A172 (cell line): ENCODE measurements around the gene IGFL1. TPM values are rescaled to one million over a fixed set of nuclear protein-coding genes. Genes with fewer than 3 reads are reported as not detected.
"Not testable (repeated sequence)": the region's sequence is repeated elsewhere in the genome, so short reads cannot be mapped to it uniquely, and the experiment has no call there.

Experiments used
- DNase-seq: peaks from one replicate; pipeline ENCODE4 v3.0.0-alpha.2; 2015; ENCODE audit warnings: low spot score
- total RNA-seq: library from RNA; depleted of rRNA; stranded (reverse); fragments of >200 nt; shearing (Covaris generic); gene quantifications from 2 replicates; pipeline ENCODE4 v1.2.3, GENCODE V29; 2014; rRNA removed

IGFL1 gene
- total RNA-seq: 0.67 TPM in 1 of 2 replicates, not detected in the other

DNA sequence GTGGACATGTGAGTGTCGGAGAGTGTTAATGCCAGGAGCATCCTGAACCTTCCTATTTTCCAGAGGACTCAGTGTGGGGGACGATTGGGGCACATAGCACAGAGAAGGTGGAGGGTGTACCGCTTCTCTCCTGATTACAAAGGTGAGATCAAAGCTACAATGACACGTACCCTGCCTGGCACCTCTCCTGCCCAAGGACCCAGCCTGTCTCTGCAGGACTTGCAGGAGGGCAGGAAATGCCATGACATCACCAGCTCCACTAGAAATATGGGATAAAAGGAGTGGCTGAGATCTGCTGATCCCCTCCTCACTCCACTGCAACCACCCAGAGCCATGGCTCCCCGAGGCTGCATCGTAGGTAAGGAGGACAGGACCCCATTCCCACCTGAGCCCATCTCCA is at the start of gene IGFL1:
TSS of gene IGFL1 (plus strand) at position 301 of the 400 bp plus-strand sequence. CDS start at position 334, 33 bp downstream.
- DNase-seq: peak; percentile 14

DNA sequence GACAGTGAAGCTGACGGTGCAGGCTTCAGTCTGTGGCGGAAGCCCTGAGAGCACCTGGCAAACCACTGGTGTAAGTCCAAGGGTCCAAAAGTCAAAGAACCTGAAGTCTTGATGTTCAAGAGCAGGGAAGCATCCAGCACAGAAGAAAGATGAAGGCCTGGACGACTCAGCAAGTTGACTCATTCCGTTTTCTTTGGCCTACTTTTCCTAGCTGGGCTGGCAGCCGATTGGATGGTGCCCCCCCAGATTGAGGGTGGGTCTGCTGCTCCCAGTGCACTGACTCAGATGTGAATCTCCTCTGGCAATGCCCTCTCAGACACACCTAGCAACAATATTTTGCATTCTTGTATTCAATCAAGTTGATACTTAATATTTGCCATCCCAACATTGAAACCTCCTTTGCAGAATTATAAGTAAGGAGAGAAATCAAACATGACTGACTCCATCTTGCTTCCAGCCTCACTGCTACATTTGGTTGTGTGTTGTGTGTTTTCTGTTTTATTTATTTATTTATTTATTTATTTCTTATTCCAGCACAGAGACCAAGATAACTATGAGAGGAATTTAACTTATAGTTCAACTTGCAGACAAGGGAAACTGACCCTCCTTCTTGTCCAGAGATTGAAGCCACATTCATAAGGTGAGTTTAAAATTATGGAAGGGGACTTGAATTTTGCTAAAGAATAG is 48.7 kb upstream of the IGFL1 start:
- DNase-seq: peak; percentile 69

DNA sequence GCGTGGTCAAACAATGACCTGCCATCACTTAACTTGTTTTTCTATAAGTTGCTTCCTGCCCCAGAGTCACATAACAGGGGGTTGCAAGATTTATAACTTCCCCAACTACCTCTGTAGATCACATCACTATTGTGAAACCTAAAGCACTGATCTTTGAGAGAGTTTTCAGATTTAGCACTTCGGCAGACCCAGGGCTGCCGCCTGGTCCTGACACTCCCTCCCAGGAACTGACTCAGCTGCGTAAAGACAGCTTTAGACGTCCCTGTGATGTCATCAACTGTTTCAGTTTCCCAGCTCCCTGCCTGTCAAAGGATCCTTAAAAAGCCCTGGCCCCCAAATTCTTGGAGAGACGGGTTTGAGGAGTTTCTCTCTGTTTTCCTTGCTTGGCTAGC is 48.2 kb upstream of the IGFL1 start:
- peak; percentile 57 for DNase-seq

DNA sequence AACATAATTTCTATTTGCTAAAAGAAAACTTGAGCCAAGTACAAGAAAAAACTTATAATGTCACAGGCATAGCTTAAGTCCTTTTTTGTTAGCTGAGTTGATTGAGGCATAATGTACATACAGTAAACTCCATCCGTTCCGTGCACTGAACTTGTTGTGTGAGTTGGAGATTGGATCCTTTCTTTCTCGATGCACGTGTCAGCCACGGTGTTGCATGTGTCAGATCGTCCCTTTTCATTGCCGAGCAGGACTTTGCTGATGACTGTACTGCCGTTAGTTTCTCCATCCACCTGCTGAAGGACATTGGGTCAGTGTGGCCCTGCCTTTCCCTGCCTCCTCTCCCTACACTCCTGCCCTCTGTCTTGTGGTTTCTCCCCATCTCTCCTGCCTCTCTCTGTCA is 47.1 kb upstream of the IGFL1 start:
- no peak for DNase-seq

DNA sequence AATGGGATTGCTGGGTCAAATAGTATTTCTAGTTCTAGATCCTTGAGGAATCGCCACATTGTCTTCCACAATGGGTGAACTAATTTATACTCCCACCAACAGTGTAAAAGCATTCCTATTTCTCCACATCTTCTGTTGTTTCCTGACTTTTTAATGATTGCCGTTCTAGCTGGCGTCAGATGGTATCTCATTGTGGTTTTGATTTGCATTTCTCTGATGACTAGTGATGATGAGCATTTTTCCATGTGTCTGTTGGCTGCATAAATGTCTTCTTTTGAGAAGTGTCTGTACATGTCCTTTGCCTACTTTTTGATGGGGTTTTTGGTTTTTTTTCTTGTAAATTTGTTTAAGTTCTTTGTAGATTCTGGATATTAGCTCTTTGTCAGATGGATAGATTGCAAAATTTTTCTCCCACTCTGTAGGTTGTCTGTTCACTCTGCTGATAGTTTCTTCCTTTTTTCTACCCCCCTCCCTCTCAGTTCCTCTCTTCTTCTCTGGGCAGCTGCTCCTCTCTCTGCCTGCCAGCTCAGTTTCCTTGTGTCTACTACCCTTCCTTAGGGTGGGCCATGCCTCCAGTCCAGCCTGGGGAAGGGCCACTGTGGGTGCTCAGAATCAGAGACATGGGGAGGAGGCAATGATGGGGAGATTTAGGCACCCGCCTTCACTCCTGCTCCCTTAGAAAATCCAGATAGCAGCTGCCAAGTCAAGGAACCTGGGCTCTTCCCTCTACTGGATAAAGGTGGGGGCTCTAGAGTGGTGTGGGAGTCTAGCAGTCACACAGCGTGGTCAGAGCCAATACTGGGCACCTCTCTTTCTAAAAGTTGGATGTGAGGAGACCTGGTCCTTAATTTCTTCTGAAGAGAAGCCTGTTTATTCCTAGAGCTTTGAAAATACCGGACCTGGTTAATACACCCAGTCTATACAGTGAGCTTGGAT is 44.5 kb upstream of the IGFL1 start:
- peak; percentile 24 for DNase-seq

DNA sequence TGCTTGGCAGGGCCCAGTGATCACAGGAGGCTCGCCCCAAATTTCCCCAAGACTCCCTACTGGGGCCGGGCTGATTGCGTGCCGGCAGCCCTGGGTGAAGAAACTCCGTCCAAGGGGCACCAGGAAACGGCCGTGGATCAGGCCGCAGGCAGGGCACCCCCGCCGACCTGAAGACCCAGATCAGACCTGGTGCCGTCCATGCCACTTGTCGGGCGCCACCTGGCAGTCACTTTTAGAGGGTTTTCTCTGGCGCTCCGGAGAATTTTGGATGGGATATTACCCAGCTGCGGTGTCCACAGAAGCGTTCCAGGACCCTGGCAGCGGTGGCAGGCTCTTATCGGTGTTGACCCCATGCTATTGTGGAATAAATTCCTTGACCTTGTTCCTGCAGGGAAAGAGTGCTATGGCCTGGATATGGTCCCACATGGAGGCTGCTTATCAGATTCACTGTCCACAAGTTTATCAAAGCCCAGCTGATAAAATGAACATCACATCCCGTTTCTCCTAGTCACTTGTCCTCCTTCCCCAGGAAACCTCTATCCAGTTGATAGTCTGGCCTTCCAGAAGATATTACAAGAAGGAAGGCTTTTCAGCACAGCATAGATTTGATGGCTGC is 43.3 kb upstream of the IGFL1 start:
- no peak for DNase-seq

DNA sequence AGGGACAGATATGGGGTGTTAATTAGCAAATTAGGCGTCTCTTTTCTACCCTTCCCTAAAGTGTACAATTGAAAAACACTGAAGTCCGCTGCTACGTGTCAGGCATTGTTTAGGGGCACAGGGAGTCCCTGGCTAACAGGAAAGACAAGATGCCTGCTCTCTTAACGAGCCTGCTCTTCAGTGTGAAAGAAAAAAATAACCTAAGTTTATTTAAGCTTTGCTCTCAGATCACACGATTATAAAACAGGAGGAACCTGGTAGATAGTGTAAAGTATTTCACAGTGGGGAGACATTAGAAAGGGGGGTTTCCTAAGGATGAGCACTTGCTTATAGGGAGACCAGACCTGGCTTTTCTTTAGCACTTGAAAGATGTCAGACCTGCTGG is 42.8 kb upstream of the IGFL1 start:
- DNase-seq: no peak

DNA sequence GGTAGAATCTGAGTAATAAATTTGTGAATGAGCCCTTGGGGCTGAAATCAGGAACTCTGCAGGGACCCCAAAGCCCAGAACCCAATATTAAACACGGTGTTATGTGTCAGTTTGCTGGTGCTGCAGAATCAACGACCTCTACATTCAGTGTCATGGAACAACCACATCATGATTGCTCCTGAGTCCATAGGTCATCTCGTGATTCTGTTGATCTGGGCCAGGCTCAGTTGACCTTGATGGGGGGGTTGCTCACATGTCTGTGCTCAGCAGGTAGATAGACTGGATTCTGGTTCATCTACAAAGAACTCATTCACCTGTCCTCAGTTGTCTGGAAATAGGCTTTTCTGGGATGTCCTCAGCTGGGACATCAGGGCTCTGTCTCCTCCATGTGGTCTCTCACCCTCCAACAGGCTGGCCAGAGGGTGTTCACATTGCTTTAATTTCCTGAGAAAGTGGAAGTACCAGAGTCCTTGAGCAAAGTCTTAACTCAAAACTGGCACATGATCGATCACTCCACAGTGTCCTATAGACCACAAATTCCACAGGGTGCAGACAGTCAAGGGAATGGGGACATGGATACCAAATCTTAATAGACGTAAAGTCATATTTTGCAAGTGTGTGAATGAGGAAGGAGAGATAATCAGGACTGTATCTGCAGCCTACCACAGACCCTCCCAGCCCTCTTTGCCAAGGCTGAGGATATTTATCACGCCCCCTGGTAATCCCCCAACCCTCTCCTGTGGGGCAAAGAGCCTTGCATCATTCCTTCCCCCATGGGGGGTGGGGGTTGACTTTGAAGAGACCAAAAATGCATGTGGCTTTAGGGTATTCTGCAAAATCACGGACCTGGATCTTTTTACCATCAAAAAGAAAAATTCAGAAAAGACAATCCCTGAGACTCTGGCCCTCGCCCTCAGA is 39.3 kb upstream of the IGFL1 start:
- no peak for DNase-seq

DNA sequence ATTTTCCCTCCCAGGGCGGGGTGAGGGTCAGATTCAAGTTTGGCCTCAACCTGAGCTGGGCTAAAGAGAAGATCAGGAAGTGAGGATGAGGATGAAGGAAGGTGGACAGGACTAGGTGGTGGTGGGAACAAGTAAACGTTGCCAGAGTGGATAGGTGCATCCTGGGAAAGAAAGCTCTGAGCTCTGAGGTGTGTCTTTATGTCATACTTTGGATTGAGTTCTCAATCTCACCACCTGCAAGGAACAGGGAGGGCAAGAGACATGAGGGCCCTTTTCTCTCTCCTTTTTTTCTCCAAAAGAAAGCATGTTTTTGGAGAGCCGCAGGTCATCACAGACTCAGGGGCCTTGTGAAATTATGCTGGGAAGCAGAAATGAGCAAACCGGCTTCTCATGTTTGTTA is 38.2 kb upstream of the IGFL1 start:
- no peak for DNase-seq

DNA sequence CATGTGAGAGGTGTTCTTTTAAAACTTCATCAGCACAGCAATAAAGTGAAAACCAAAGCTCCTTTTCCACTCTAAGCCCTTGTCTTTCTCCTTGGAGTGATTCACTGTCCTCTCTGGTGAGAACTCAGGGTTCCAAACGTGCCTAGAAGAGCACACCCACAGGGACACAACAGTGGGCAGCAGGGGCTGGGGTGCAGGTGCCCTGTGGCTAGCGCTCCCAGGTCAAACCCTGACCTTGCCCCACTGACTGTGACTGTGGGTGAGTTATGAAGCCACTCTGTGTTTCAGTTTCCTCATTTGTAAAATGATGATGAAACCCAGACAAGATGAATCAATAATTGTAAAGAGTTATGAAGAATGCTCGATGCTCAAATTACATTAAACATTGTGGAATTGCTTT is 37.6 kb upstream of the IGFL1 start:
- no peak for DNase-seq

DNA sequence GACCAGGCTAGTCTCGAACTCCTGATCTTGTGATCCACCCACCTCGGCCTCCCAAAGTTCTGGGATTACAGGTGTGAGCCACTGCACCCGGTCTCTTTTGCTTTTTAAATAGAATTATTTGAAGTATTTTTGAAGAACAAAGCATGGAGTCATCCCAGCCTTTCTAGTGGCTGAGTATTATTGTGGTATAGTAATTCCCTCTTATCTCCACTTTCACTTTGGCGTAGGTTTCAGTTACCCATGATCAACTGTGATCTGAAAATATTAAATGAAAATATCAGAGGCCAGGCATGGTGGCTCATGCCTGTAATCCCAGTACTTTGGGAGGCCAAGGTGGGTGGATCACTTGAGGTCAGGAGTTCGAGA is 36.9 kb upstream of the IGFL1 start:
- DNase-seq: not testable (repeated sequence)

DNA sequence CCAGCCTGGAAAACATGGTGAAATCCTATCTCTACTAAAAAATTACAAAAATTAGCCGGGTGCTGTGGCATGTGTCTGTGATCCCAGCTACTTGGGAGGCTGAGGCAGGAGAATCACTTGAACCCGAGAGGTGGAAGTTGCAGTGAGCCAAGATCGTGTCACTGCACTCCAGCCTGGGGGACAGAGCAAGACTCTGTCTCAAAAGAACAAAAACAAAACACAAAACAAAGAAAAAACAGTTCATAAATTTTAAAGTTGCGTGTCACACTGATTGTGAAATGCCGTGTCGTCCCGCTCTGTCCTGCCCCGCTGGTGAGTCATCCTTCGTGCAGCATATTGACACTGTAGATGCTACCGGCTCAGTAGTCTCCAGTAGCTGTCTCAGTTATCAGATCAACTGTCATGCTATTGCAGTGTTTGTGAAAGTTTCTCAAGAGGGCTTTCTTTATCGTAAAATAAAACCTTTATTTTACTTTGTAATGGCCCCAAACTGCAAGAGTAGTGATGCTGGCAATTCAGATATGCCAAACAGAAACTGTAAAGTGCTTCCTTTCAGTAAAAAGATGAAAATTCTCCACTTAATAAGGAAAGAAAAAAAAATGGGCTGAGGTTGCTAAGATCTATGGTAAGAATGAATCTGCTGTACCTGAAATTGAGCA is 36.4 kb upstream of the IGFL1 start:
- DNase-seq: peak; percentile 62

DNA sequence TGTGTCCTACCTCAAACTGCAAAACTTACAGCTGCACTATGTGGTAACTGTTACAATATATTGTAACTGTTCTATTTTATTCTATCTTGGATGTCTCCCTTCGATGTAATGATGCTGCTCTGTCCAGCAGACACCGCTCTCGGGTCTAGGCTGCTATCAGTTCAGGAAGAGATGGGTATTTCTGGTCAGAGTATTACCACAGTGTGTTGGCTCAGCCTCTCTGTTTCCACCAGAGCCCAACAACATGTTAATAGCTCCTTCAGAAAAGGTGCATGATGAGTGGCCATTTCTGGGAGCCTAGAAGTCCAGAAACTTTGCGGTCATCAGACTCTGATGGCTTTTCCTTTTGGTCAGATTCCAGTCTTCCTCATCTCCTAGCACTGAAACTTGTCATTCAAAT is 35.9 kb upstream of the IGFL1 start:
- peak; percentile 23 for DNase-seq

DNA sequence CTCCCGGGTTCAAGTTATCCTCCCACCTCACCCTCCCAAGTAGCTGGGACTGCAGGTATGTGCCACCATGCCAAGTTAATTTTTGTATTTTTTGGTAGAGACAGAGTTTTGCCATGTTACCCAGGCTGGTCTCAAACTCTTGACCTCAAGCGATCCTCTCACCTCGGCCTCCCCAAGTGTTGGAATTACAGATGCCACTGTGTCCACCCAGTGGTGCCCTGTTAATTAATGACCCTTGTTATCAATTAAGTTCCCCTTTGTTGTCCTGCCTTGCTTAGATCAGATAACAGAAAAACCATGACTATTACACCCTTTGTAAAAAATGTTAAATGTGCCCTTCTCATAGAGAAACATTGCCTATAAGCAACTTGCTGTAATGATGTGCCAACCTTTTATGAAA is 34.4 kb upstream of the IGFL1 start:
- no peak for DNase-seq

DNA sequence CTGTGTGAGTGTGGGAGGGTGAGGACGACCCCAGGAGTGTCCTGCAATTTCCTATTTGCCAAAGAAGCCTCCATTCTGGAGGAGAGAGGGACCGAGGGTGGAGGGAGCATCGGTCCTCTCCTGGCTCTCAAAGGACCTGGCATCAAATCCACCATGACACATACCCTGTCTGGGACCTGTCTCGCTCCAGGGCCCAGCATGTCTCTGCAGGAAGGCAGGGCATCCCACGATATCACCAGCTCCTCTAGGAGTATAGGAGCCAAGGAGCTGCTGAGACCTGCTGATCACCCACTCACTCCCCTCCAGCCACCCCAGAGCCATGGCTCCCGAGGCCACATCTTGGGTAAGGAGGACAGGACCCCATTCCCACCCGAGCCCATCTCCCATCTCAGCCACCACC is 33.6 kb upstream of the IGFL1 start:
- DNase-seq: not testable (repeated sequence)

DNA sequence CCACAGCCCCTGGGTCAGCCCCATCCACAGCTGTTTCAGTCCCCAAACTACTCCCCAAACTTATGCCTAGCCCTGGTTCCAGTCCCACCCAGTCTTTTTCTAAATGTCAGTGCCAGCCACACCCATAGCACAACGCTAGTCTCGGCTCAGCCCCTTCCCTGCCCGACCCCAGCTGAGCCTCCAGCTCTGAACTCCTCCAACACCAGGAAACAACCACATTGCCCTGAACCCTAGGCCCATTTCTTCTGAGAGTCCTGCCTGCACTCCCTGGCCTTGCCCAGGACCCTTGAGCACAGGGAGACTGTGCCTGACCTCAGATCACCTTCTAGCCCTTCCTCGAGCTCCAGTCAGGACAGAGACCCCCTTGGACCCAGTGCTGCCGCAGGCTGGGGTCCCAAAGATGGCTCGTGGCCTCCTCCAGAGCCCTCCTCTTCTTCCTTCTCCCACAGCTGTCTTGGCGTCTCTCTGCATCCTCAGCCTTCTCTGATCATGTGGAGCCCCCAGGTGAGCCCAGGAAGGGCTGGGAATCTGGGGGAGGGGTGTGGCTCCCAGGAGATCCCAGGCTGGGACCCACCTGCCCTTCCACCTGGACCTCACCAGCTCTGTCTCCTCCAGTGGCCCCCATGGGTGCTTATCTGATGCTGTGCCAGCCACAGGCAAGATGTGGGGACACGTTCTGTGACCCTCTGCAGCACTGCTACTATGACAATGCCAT is 33.0 kb upstream of the IGFL1 start:
- DNase-seq: no peak

DNA sequence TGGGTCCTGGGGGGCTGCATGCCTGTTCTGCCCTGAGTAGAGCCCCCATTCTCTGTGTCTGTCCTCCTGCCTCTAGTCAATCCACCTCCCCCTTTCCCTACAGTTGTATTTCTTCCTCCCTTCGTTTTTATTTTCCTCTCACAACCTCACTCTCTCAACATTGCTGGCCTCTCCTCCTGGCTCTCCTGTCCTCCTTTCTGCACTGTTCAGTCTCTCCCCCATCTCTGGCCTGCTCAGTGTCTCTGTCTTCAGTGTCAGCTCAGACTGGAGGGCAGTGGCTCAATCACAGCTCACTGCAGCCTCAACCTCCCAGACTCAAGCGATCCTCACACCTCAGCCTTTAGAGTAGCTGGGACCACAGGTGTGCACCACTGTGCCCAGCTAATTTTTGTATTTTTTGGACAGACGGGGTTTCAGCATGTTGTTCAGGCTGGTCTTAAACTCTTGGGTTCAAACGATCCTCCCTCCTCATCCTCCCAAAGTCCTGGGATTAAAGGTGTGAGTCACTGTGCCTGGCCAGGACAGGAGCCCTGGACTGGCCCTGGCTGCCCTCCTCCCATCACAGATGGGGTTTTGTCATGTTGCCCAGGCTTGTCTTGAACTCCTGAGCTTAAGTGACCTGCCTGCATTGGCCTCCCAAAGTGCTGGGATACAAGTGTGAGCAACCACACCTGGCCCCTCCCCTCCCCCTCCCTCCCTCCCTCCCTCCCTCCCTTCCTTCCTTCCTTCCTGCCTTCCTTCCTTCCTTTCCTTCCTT is 32.0 kb upstream of the IGFL1 start:
- DNase-seq: peak; percentile 27

DNA sequence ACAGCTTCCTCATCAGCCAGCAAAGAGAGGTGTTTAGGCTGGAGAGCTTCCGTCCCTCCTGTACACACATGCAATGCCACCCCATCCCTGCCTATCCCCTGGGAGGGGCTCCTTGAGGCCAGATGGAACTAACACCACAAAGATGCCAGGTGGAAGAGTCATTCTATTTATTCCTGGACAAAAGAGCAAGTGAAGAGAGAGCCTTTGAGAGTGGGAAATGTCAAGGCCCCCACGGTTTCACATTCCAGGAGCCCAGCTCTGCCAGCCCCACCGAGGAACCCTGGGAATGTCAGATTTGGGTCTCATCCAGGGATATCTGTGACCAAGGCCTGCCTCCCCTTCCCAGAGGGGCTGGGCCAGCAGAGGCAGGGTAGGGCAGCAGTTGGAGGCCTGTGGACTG is 30.8 kb upstream of the IGFL1 start:
- peak; percentile 62 for DNase-seq

DNA sequence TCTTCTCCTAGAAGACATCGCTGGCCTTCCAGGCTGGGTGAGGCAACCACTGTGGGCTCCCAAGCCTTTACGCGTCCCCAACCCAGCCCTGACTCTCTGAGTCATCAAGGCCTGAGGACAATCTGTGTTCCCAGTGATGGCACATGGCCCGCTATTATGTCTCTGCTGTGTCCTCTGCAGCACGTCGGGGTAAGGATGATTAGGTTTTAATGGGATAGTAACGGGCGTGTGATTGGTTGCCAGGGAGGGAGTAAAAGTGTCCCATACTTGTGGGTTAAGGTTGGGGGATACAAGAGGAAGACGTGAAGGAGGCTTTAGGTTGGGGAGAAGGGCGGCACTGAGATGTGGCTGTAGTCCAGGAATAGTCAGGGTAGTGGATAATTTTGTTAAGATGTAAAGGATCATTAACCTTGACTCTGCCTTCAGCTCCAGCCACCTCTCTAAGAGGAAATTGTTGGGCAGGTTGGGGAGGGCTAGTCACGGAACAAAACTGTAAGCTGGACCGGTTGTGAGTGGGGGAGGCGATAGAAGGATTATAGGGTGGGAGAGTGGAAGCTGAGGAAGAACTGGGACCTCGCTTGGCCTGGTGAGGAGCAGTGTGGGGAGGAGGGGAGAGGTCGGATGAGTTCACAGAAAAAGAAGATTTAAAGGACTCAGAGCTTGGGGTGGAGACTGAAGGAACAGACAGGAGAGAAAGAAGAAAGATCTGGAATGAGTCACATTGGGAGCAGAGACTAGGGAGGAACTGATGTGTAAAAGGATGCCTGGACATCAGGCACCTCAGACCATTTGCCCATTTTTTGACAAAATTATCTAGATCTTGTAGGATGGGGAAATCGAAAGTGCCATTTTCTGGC is 27.9 kb upstream of the IGFL1 start:
- DNase-seq: peak; percentile 41
